ENCODE measurements around the gene MMADHC.

The MMADHC gene

DNA sequence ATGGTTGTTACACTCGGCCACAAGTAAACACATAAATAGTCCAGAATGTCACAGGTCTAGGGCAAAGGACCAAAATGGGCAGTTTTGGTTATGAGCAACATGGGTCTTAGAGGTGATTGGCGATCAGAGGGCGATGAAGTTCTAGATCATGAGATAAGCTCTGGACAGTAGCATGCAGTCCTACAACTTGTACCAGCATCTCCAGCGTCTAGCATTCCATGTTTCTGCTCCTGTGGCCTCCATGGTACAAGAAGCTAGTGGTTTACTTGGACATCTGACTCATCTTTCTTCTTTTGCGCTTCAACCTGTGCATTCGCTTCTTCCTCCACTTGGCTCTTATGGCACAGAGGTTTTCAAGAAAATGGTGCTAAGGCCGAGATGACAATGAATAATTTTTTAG, 8.9 kb upstream of the MMADHC start:
- ChIA-PET POLR2A (ENCODE audit: low non-redundant PET) (no interaction called here), CTCF (interaction anchor here (0.6 to 0.7 kb wide), 2 partner anchors 105 to 871 kb away, joined by 3 read pairs; no protein-coding TSS in a partner anchor)
- TF ChIP-seq, protein P1, sequence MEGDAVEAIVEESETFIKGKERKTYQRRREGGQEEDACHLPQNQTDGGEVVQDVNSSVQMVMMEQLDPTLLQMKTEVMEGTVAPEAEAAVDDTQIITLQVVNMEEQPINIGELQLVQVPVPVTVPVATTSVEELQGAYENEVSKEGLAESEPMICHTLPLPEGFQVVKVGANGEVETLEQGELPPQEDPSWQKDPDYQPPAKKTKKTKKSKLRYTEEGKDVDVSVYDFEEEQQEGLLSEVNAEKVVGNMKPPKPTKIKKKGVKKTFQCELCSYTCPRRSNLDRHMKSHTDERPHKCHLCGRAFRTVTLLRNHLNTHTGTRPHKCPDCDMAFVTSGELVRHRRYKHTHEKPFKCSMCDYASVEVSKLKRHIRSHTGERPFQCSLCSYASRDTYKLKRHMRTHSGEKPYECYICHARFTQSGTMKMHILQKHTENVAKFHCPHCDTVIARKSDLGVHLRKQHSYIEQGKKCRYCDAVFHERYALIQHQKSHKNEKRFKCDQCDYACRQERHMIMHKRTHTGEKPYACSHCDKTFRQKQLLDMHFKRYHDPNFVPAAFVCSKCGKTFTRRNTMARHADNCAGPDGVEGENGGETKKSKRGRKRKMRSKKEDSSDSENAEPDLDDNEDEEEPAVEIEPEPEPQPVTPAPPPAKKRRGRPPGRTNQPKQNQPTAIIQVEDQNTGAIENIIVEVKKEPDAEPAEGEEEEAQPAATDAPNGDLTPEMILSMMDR (conservative IDR thresholded peaks at IDR 0.05; ENCODE audit: low read depth), result no peak
- no peak overlapping the region for H3K27ac ChIP-seq
- DNase-seq (ENCODE audit: low spot score), result no peak

DNA sequence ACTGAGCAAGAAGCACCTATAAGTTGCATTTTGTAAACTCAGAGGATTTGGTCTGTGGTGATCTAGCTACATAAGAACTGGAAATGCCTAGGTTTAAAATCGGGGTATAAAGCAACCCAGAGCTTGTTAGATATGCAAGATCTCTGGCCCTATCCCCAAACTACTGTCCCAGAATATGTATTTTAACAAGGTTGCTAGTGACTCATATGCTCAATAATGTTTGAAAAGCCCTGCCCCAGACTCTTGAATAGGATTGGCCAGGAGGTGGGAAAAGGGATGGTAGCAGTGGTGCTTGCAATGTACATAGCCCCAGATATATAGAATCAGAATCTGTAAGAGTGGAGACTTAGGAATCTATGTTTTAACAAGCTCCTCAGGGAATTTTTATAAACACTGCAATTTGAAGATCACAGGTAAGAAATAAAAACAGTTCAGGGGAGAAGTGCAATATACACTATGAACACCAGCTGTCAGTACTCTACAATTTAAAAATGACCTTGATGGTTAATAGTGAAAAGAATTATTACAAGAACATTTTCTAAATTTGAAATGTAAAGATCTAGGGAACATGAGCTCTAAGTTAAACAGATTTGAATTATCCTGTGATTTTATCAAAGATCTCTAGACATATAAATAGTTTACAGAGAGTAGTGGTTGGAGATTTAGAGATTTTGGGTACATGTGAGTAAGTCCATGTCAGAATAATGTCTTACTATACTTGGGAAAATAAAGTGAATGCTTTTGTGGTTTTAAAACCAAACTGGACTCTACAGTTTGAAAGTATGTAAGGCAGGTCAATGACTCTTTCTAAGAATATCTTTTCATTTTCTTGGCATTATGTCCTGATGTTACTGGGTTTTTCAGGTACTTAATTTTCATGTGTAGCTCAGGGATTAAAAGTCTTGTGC, 7.7 kb upstream of the MMADHC start:
- CTCF ChIA-PET, result interaction anchor here (0.5 to 0.8 kb wide), 7 partner anchors 11 to 931 kb away, joined by 3 to 6 read pairs (median 4); no protein-coding TSS in a partner anchor
- POLR2A ChIA-PET (ENCODE audit: low non-redundant PET), result no interaction called here

DNA sequence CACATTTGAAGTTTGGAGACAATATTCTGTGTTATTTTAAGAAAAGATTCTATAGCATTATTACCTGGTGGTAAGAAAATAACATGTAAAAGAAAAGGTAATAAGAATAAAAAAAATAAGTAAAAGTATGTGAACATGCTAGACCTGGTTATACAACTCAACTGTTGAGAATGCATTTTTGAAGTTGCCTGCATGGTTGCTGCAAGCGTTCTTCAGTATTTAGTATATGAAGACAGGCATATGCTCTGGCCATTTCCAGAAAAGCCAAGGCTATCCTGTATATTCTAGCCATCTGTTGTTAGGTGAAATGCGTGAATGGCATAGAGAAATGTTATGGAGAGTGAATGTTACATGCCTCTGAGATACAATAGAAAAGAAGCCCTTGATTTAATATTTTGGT, 6.8 kb upstream of the MMADHC start:
- POLR2A ChIA-PET (ENCODE audit: low non-redundant PET), result no interaction called here
- CTCF ChIA-PET, result interaction anchor here (0.7 kb wide), 1 partner anchor 884 kb away, joined by 3 read pairs; no protein-coding TSS in a partner anchor
- TF ChIP-seq, protein P1 (conservative IDR thresholded peaks at IDR 0.05; ENCODE audit: low read depth), result no peak
- no peak overlapping the region for H3K27ac ChIP-seq
- no peak for DNase-seq (ENCODE audit: low spot score)

More for the DNA sequence above, 7.7 kb upstream of the MMADHC start:
- no peak overlapping the region for H3K27ac ChIP-seq
- peak; percentile 47 for DNase-seq (ENCODE audit: low spot score)
- TF ChIP-seq, protein P1 (conservative IDR thresholded peaks at IDR 0.05; ENCODE audit: low read depth), result peak; percentile 63

DNA sequence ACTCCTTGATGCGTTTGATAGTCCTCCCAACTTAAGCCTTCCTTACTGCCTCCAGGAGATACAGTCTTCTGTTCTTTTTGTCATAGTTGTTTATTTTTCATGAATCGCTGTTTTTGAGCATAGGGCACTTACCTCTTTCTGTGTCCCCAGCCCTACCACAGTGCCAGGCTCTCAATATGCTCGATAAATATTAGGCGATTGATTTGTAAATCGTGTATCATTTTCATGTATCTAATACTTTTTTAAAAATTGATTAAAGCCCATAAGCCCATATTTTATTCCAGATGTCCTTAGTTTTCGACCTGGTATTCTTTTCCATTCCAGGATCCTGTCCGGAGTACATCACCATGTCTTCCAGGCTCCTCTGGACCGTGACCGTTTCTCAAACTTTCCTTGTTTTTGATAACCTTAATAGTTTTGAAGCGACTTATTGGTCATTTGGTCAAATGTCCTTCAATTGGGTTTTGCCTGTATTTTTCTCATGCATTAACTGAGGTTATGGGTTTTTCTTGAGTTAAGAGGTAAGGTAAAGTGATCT, 444 bp upstream of the MMADHC start:
- TF ChIP-seq, protein P1 (conservative IDR thresholded peaks at IDR 0.05; ENCODE audit: low read depth), result no peak
- H3K27ac ChIP-seq, result peak overlapping the region; percentile 94
- POLR2A ChIA-PET (ENCODE audit: low non-redundant PET), result no interaction called here
- DNase-seq (ENCODE audit: low spot score), result no peak
- CTCF ChIA-PET, result no interaction called here

- ChIA-PET POLR2A (ENCODE audit: low non-redundant PET) (no interaction called here), CTCF (no interaction called here)
- H3K27ac ChIP-seq, result peak overlapping the region; percentile 94
- TF ChIP-seq, protein P1 (conservative IDR thresholded peaks at IDR 0.05; ENCODE audit: low read depth), result no peak
- no peak for DNase-seq (ENCODE audit: low spot score)
Observed at GRCh38 chr2:149586898-149587219, 716 bp downstream of the MMADHC start.

- POLR2A ChIA-PET (ENCODE audit: low non-redundant PET), result no interaction called here
- DNase-seq (ENCODE audit: low spot score), result no peak
- CTCF ChIA-PET, result no interaction called here
- H3K27ac ChIP-seq, result no peak overlapping the region
- TF ChIP-seq, protein P1 (conservative IDR thresholded peaks at IDR 0.05; ENCODE audit: low read depth), result no peak
Observed at GRCh38 chr2:149586063-149586462, 1.5 kb downstream of the MMADHC start.

Data from RWPE1 (cell line).